GM04504 (cell line): ENCODE measurements around the gene EFNA3.

Source experiments
- DNase-seq: peaks from one replicate; pipeline ENCODE4 v3.0.0-alpha.2; 2012; ENCODE audit warnings: low read depth

EFNA3 gene, protein sequence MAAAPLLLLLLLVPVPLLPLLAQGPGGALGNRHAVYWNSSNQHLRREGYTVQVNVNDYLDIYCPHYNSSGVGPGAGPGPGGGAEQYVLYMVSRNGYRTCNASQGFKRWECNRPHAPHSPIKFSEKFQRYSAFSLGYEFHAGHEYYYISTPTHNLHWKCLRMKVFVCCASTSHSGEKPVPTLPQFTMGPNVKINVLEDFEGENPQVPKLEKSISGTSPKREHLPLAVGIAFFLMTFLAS

DNA sequence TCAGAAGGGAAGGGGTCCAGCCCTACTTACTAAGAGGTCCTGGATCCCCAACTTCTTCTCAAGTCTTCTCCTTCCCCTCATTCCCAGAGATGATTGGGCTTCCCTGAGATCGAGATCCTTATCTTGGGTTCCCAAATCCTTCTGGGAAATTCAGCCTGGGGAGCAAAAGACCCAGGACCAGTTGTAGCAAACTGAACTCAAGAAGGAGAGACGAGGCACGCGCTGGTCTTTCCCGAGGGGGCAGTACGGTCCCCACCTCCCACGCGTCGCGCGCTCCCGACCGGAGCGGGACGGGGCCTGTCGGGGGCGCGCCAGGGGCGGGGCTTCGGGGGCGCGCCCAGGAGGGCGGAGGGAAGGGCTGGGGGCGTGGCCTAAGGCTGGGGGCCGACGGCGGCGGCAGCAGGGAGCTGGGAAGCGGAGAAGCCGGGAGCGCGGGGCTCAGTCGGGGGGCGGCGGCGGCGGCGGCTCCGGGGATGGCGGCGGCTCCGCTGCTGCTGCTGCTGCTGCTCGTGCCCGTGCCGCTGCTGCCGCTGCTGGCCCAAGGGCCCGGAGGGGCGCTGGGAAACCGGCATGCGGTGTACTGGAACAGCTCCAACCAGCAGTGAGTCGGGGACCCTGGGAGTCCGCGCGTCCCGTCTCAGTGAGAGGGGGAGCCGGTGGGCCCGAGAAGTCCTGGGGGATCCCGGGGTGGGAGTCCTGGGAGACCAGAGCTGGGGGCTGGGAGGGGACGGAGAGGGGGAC, at the start of gene EFNA3:
Gene EFNA3, plus strand, starts transcription at position 369 of the 741 bp plus-strand sequence. Its CDS starts 105 bp downstream, at position 474.
- DNase-seq: peak; percentile 14

DNA sequence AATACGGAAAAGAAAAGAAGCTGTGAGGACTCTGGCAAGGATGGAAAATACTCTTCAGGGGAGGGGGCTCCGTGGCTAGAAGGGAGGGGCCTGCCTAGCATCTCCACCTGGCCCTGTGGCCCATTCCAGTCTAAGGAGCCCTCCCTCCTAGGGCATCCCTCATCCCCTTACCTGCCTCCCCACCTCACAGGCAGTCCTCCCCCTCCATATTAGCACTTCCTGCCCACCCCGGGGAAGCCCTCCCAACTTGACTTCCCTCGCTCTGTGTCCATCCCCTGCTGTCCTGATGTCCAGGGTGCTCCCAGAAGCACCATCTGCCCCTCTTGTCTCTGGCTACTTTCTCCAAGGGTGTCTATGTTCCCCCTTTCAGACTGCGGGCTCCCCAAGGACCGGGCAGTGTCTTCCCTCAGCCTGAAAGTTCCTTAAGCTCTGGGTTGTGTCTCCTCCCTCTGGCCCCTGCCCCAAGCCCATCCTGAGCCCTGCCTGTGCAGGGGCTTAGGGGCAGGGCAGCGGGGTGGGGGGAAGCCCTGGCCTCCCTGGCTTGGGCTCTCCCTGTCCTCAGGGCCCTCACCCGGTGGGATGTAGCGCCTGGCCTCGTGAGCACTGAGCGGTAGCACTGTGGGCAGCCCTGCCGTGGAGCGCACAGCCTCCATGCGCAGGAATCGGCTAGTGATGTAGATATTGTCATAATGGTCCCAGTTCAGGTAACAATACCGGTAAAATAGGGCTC, 49.0 kb upstream of the EFNA3 start:
- no peak for DNase-seq

DNA sequence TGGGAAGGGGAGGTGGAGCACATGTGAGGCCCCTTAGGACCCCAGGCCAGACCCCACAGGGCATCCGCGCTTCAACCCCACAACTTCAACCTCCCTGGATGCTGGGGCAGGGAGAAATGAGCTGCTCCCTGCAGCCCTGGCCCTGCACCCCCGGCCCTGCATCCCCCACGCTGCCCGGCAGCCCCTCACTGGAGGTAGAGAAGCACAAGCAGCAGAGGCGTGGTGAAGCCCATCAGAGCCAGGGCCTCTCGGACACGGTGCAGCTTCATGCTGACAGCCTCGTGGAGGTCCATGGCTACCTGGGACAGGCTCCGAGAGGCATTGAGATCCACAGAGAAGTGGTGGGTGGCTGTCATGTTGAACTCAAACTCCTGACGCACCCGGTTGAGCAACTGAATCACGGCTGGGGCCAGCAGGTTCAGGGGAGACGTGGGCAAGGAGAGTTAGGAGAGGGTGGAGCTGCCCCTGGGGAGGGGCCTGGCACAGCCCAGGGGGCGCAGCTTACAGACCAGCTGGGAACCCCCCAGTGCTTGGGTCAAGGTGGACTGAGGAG, 48.3 kb upstream of the EFNA3 start:
- no peak for DNase-seq

DNA sequence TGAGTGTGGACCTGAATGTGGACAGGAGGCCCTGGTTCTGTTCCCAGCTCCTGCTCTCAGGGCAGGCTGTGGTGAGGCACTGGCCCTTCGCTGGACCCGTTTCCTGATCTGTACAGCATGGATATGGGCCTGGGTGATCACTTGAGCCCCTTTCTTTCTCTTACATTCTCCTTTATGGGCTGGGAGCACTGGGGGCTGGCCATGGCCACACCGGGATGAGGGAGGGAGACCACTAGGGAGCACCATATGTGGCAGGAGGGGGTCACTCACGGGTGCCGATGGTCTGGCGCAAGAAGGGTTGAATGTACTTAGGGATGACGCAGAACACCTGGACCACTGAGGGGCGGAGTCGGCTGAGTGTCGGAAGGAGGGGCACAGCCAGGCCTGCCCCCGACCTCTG, 47.7 kb upstream of the EFNA3 start:
- DNase-seq: no peak

DNA sequence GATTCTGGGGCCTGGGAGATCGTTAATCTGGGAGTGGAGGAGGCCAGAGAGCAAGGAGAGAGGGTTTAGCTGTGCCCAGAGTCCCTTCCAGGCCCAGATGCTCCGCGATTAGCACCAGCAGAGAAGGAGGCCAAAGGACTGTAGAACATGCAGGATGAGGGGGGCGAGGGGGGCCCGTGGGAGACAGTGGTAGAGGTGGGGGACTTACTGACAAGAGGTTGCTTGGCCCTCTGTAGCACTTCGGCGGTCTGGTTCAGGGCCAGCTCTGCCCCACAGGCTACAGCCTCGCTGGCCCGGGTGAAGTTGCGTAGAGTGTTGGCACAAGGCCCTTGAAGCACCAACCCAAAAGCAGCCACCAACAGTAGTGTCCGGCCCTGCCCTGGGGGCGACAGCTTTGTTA, 45.8 kb upstream of the EFNA3 start:
- DNase-seq: no peak

DNA sequence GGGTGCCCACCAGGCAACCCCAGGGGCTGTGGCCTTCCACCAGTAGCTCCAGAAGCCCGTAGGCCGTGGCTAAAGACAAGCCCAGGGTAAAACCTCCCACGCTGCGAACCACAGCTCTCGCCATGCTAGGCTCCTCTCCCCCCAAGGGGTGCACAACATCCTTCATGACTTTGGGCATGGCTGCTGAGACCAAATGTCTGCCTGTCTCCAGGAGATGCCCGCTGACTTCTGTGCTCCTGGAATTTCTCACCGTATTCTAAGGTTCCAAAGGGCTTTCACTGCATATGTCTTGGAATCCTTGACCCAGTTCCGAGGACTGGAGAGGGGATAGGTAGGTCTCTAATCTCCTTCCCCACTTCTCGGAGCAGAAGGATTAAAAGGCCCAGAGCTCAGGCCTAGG, 45.1 kb upstream of the EFNA3 start, which contains the start of the genes DCST1 and DCST2:
Gene DCST1, plus strand, starts transcription at position 301 of the 400 bp plus-strand sequence. CDS start 213 bp downstream, outside the sequence.
Gene DCST2, minus strand, starts transcription at position 258 of the 400 bp plus-strand sequence. Its CDS starts 80 bp downstream, at position 178.
- DNase-seq: no peak

DNA sequence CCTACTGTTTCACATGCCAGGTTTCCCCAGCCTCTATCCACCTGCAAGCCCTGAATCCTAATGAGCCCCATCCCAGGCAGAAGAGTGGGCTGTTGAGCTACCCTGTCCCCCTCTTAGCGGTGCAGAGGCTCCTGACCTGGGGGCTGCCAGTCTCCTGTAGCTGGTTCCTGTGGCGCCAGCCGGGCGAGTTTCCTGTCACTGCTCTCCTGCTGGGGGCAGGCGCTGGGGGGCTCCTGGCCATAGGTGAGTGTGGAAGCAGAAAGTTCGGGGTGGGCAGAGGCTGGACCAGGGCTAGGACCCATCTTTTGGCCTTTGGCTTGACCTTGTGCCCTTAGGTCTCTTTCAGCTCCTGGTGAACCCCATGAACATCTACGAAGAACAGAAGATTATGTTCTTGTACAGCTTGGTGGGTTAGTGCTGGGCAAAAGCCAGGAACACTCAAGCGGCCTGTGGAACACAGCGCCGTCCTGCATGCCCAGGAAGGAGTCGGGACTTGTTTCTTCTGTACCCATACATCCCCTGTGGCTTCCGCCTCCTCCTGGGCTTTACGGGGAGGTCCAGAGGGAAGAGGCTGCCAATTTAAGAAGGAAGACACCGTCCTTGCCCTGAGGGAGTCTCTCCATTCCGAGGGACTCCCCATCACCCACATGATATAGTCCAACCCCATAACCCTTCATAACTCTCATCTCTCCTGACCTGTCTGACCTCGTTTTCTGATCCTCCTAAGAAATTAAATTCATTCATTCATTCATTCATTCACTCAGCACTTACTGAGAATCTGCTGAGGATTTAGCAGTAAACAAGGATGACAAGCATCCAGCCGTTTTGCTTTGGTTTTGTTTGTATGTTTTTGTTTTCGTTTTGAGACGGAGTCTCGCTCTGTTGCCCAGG, 44.1 kb upstream of the EFNA3 start:
- DNase-seq: no peak

DNA sequence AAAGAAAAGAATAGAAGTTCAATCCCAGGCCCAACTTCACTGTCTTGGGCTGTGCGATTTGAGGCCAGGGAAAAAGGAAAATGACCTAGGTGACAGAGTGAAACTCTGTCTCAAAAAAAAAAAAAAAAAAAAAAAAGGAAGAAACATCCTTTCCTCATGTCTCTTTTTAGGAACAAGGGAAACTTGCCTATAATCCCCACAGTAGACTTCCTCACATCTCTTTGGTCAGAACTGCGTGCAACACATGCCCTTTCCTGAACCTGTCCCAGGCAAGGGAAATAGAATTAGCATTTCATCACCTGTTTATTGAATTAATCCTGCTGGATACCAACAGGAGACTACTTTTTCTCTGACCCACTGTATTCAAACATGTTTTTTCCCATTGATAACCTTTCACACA, 42.7 kb upstream of the EFNA3 start:
- no peak for DNase-seq

DNA sequence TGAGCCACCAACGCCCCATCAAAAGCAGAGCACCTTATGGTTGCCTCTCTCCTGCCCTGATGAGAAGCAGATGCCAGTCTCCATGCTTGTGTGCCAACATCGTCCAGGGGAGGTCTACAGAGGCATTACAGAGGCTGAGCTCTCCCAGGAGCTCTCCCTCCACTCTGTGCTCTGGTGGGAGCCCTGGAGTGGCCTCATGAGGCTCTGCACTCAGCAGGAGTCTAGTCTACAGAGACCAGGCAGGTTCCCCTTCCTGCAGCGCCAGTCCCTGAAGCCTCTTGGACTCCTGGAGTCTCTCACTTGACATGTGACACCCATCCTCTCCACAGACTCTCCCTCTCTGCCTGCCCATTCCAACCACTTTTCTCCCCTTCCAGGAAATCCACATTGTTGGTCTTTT, 41.6 kb upstream of the EFNA3 start:
- no peak for DNase-seq

DNA sequence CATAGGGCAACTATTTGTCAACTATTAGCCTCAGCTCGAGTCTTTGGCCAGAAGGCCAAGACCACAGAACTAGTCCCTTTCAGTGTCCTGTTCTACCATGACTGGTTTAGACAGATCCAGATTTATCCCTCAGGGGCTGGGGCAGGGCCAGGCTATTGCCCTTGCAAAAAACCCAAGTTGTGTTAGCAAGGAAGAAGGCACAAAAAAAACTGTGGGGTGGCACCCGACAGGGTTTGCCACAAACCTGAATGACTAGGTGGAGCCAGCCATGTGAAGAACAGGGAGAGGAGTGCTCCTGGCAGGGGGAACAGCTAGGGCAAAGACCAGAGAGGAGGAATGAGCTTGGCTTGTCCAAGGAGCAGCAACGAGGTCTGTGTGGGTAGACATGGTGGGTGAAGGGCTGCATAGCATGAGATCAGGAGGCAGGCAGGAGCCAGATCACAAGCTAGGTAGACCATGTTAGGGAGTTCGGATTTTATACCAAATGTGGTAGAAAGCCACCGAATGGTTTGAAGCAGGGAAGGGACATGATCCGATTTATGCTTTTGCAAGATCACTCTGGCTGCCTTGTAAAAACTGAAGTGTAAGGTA, 40.7 kb upstream of the EFNA3 start:
- no peak for DNase-seq

DNA sequence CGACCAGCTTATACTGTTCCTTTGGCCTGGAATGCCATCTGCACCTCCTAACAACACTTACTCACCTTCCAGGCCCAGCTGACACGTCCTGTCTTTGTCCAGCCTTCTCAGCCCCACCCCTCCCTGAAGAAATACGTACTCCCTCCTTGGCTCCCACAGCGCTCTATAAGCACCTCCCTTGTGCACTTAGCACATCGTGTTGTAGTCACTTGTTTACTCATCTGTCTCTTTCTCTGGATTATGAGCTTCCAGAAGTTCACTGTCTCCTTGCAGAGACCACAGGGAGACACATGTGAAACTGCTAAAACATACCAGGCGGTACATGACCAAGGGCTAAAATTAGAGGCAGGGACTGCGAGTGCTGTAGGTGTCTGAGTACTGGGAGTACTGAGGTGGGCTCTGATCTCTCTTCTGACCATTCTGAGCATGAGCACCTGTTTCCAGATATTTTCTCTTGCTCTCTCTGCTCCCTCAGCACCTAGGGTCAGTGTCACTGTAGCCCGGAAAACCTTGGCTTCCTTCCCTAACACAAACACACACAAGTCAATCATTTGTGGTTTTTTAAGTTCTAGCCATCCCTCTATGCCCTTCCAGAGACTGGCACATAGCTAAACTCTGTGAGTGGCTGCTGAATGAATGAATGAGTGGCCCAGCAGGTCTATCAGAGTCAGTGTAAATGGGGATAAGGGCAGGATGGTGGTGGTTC, 39.9 kb upstream of the EFNA3 start:
- no peak for DNase-seq

DNA sequence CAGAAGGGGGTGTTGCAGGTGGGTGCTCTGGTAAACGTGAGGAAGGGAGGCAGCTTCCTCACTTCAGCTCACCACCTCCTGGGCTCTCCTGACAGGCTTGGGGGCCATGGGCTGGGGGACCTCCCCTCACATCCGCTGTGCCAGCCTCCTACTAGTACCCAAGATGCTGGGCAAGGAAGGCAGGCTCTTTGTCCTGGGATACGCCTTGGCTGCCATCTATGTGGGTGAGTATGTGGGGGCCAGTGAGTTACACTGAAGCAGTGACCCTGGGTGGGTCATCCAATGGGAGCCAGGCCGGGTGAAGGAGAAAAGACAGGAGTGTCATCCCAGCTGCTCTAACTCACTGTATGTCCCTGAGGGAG, 39.3 kb upstream of the EFNA3 start:
- DNase-seq: no peak

DNA sequence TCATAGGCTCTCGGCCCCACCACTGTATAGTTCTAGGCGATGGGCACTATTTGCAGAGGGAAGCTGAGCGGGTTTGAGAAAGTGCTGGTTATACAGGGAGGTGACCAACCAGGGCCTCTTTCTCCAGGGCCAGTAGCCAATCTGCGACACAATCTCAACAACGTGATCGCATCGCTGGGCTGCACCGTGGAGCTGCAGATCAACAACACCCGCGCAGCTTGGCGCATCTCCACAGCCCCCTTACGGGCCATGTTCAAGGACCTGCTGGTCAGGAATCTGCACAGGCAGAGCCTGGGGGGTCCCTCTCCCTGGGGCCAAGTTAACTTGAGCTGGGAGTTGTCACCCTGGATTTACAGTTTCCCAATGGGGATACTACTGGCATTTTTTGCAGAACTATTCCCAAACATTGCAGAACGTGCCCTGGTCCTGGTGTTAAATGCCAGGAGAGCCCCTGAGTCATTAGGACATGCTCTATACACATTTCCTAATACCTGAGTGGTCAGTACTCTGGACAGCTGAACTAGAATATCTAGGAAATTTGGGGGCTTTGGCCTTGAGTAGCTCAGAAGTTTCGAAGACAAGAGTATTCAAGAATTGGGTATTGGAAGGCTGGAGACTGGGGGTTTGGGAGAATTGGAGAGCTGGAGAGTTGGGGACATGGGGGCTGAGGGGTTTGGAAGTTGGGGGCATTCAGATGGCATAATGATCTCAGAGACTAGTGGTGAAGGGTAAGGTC, 38.1 kb upstream of the EFNA3 start:
- no peak for DNase-seq

DNA sequence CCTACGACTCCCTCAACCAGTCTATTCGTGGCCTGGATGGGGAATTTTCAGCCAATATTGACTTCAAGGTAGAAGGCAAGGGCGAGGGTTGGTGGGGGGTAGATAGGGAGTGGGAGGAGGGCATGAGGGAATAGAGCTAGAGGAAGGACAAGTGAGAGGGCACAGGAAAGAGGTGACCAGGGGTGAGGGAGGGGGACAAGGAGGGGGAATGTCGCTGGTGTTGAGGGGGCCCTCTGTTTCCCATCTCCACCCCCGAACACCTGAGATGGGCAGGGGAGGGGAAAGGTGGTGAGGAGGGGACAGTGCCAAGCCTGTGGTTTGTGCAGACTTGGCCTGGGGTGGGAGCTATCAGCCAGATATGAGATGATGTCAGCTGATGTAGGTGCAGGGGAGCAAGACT, 35.8 kb upstream of the EFNA3 start:
- no peak for DNase-seq

DNA sequence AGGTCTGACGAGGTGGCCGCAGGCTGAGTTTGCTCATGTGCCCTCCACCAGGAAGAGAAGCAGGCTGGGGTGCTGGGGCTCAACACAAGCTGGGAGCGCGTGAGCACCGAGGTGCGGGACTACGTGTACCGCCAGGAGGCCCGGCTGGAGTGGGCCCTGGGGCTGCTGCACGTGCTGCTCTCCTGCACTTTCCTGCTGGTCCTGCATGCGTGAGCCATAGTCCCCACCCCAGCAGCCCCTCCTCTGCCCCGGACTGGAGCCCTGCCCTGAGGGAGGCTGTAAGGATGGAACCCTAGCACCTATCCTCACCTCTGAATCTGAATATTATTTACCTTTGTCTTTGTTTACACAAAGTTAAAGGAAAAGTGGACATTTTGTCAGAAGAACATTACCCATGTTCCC, 35.3 kb upstream of the EFNA3 start:
- no peak for DNase-seq

DNA sequence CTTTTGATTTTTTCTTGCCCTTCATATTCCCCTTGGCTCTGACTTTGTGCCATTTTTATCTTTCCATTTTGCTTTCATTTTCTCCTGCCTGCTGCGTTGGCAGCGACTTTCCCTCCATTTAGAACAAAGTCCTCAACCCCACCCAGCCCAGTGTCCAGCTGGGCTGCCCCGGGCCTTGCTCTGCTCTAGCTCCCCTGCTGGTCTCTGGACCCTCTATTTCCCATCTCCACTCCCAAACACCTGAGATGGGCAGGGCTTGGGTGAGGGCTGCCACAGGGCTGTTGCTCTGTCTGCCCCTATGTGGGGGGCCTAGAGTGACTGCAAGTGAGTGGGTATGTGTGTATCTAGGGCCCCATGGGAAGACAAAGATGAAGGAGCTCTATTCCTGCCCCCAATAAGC, 34.8 kb upstream of the EFNA3 start:
- DNase-seq: no peak

DNA sequence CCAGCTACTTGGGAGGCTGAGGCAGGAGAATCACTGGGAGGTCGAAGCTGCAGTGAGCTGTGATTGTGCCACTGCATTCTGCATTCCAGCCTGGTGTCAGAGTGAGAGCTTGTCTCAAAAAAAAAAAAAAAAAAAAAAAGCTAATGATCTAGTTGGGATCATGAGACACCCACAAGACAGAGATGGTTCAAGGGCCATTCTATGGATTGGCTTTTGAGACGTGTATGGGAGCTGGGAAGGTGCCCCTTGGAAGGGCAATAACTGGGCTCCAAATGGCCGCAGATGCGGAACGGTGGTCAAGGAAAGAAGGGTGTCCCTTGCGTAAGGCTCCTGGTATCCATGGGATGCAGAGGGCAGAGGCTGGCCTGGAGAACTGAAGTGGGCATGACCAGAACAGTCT, 34.3 kb upstream of the EFNA3 start:
- no peak for DNase-seq

DNA sequence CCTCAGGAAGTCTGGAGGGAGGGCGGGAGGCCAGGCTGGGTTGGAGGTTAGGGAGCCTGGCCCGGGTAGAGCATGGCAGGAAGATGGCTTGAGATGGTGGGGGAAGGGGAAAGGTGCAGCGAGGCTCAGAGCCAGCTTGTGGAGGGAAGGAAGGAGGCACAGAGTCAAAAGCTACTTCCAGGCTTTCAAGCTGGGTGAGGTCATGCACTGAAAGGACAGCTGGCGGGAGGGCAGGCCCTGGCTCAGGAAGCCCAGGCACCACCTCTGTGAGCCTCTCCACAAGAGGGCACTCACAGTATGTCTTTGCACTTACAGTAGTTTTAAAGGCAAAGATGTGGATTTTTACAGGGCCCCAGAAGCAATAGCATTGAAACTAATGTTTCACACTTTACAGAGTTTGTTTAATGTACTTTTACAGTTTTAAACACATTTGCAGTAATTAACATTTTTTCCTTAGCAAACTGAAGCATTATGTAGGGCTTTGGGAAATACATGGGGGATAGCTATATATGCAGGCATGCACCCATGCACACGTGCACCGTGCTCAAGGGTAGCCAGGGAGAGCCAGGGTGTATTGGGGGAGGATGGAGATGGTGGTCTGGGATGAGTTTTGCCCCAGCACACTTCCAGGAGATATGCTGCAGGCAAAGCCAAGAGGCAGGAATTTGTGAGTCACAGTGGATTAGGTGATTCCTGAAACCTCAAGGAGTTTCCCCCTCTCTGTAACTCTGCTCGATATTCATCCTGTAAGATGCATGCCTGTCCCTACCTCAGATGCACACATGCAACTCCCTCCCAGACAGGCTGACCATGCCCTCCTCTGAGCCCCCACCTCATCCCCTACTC, 33.6 kb upstream of the EFNA3 start:
- DNase-seq: peak; percentile 67
